Neural progenitor cell (in vitro differentiated cells): ENCODE results near the gene TCFL5. TPM values are rescaled to one million over a fixed set of nuclear protein-coding genes. Genes with fewer than 3 reads are reported as not detected.

Experiments
- DNase-seq: peaks from one replicate; pipeline ENCODE4 v3.0.0-alpha.2; 2016; ENCODE audit warnings: low spot score
- H2AFZ ChIP-seq: fragments of 200-600 bp; sonication (generic); replicated peaks from 2 replicates; pipeline ENCODE4 v1.6.1; 2016; ENCODE audit warnings: antibody characterized with exemption
- H3F3A ChIP-seq: fragments of 200-600 bp; sonication (generic); 2 replicates; pipeline ENCODE4 v1.6.1; 2016; ENCODE audit warnings: antibody characterized with exemption, low read depth
- H3K27ac ChIP-seq: fragments of 200-600 bp; sonication (generic); 2 replicates; pipeline ENCODE4 v1.5.1; 2016; ENCODE audit warnings: mild to moderate bottlenecking
- H3K27me3 ChIP-seq: fragments of 200-600 bp; sonication (generic); 2 replicates; pipeline ENCODE4 v1.6.1; 2016; ENCODE audit warnings: mild to moderate bottlenecking, moderate library complexity
- H3K36me3 ChIP-seq: fragments of 200-600 bp; sonication (generic); 2 replicates; pipeline ENCODE4 v1.5.1; 2016
- H3K4me1 ChIP-seq: fragments of 200-600 bp; sonication (generic); 2 replicates; pipeline ENCODE4 v1.6.1; 2016; ENCODE audit warnings: mixed run types
- H3K4me2 ChIP-seq: fragments of 200-600 bp; sonication (generic); 2 replicates; pipeline ENCODE4 v1.6.1; 2016
- H3K4me3 ChIP-seq: fragments of 200-600 bp; sonication (generic); 2 replicates; pipeline ENCODE4 v1.5.1; 2016
- H3K79me2 ChIP-seq: fragments of 200-600 bp; sonication (generic); 2 replicates; pipeline ENCODE4 v1.6.1; 2016; ENCODE audit warnings: low read depth
- H3K9ac ChIP-seq: fragments of 200-600 bp; sonication (generic); 2 replicates; pipeline ENCODE4 v1.6.1; 2016
- H3K9me3 ChIP-seq: fragments of 200-600 bp; sonication (generic); 2 replicates; pipeline ENCODE4 v1.5.1; 2016; ENCODE audit warnings: low read depth
- H4K20me1 ChIP-seq: fragments of 200-600 bp; sonication (generic); 2 replicates; pipeline ENCODE4 v1.6.1; 2016; ENCODE audit warnings: low read depth
- H3K27ac Mint-ChIP-seq: 3 replicates; pipeline ENCODE4 v1.8.0; 2021; ENCODE audit warnings: mixed read lengths
- H3K27me3 Mint-ChIP-seq: 2 replicates; pipeline ENCODE4 v1.8.0; 2022; ENCODE audit warnings: low read depth, mild to moderate bottlenecking, inconsistent platforms, moderate library complexity, mixed read lengths; ENCODE audit not compliant: insufficient read depth
- H3K36me3 Mint-ChIP-seq: 3 replicates; pipeline ENCODE4 v1.8.0; 2021; ENCODE audit warnings: mixed read lengths
- H3K4me1 Mint-ChIP-seq: 3 replicates; pipeline ENCODE4 v1.8.0; 2021; ENCODE audit warnings: mixed read lengths
- H3K4me3 Mint-ChIP-seq: 3 replicates; pipeline ENCODE4 v1.8.0; 2021; ENCODE audit warnings: mild to moderate bottlenecking, moderate library complexity, mixed read lengths
- H3K9me3 Mint-ChIP-seq: 3 replicates; pipeline ENCODE4 v1.8.0; 2020; ENCODE audit warnings: mixed read lengths
- CTCF ChIP-seq: fragments of 200-600 bp; sonication (generic); IDR thresholded peaks from 2 replicates; pipeline ENCODE4 v1.5.1; 2017; ENCODE audit warnings: antibody characterized with exemption, mild to moderate bottlenecking
- EZH2 ChIP-seq: fragments of 200-600 bp; sonication (generic); IDR thresholded peaks from 2 replicates; pipeline ENCODE4 v1.6.1; 2017; ENCODE audit warnings: antibody characterized with exemption, mild to moderate bottlenecking, moderate library complexity
- EZH2phosphoT487 ChIP-seq: fragments of 200-600 bp; sonication (generic); IDR thresholded peaks from 2 replicates; pipeline ENCODE4 v1.6.1; 2017; ENCODE audit warnings: antibody characterized with exemption
- total RNA-seq: library from RNA; depleted of rRNA; stranded (reverse); fragments of >200 nt; gene quantifications from 2 replicates; pipeline ENCODE4 v1.2.3, GENCODE V29; 2015; ENCODE audit warnings: low replicate concordance

Gene TCFL5
- total RNA-seq, 1 donor from 2014 or later = 36.3 TPM

GRCh38 chr20:62881662-62882395, 20.2 kb upstream of the TCFL5 start:
- H2AFZ ChIP-seq = no peak overlapping the region
- no peak overlapping the region for H3K4me3 ChIP-seq
- Mint-ChIP-seq H3K27ac (peak overlapping the region; percentile 11), H3K9me3 (no peaks in the 10 kb centered on the region), H3K27me3 (peaks cover 7% of the 10 kb centered on the region), H3K36me3 (peaks cover 19% of the 10 kb centered on the region), H3K4me3 (peak overlapping the region; percentile 24), H3K4me1 (peaks cover 4% of the 10 kb centered on the region)
- no peaks in the 10 kb centered on the region for H3K9me3 ChIP-seq
- no peaks in the 10 kb centered on the region for H3K79me2 ChIP-seq
- H3K27ac ChIP-seq = no peak overlapping the region
- H3K4me1 ChIP-seq = peaks cover 9% of the 10 kb centered on the region
- peaks cover 3% of the 10 kb centered on the region for H3K27me3 ChIP-seq
- H3K9ac ChIP-seq = no peak overlapping the region
- no peaks in the 10 kb centered on the region for H4K20me1 ChIP-seq
- peaks cover 9% of the 10 kb centered on the region for H3F3A ChIP-seq
- no peak for DNase-seq
- H3K36me3 ChIP-seq = no peaks in the 10 kb centered on the region
- TF ChIP-seq EZH2phosphoT487 = no peak
- no peak for TF ChIP-seq CTCF
- no peak for TF ChIP-seq EZH2
- H3K4me2 ChIP-seq = no peak overlapping the region

GRCh38 chr20:62880935-62881661, 19.5 kb upstream of the TCFL5 start:
- Histone ChIP-seq H3K27me3 (peaks cover 3% of the 10 kb centered on the region), H4K20me1 (no peaks in the 10 kb centered on the region), H3F3A (peaks cover 15% of the 10 kb centered on the region), H3K27ac (no peak overlapping the region), H3K79me2 (no peaks in the 10 kb centered on the region), H3K36me3 (no peaks in the 10 kb centered on the region), H3K9ac (no peak overlapping the region), H3K4me2 (no peak overlapping the region), H2AFZ (no peak overlapping the region), H3K4me1 (peaks cover 9% of the 10 kb centered on the region), H3K4me3 (no peak overlapping the region), H3K9me3 (no peaks in the 10 kb centered on the region)
- DNase-seq = no peak
- H3K27ac Mint-ChIP-seq = peak overlapping the region; percentile 11
- peaks cover 12% of the 10 kb centered on the region for H3K36me3 Mint-ChIP-seq
- H3K9me3 Mint-ChIP-seq = no peaks in the 10 kb centered on the region
- TF ChIP-seq CTCF (no peak), EZH2phosphoT487 (no peak), EZH2 (no peak)
- H3K27me3 Mint-ChIP-seq = peaks cover 7% of the 10 kb centered on the region
- peaks cover 5% of the 10 kb centered on the region for H3K4me1 Mint-ChIP-seq
- peak overlapping the region; percentile 50 for H3K4me3 Mint-ChIP-seq

- Histone ChIP-seq H3K27me3 (peaks cover 3% of the 10 kb centered on the region), H3K9ac (no peak overlapping the region), H2AFZ (no peak overlapping the region), H3K79me2 (no peaks in the 10 kb centered on the region), H3K4me1 (peaks cover 14% of the 10 kb centered on the region), H3K4me2 (no peak overlapping the region), H3F3A (peaks cover 22% of the 10 kb centered on the region), H4K20me1 (no peaks in the 10 kb centered on the region), H3K27ac (no peak overlapping the region), H3K36me3 (no peaks in the 10 kb centered on the region), H3K4me3 (no peak overlapping the region), H3K9me3 (no peaks in the 10 kb centered on the region)
- Mint-ChIP-seq H3K4me3 (no peak overlapping the region), H3K27ac (no peak overlapping the region), H3K27me3 (peaks cover 10% of the 10 kb centered on the region), H3K4me1 (peaks cover 12% of the 10 kb centered on the region), H3K9me3 (no peaks in the 10 kb centered on the region), H3K36me3 (peaks cover 9% of the 10 kb centered on the region)
- no peak for DNase-seq
- no peak for TF ChIP-seq CTCF
- TF ChIP-seq EZH2phosphoT487 = no peak
- no peak for TF ChIP-seq EZH2
Measured at GRCh38 chr20:62880147-62880934, 18.7 kb upstream of the TCFL5 start.
